HG03097 (cell line): ENCODE measurements around the gene PGD.
"Not testable (repeated sequence)": the region's sequence is repeated elsewhere in the genome, so short reads cannot be mapped to it uniquely, and the experiment has no call there.

ENCODE experiments used
- ATAC-seq: cut with Tn5 transposase; IDR thresholded peaks from one replicate; pipeline ENCODE4 v1.9.1; 2021; ENCODE audit not compliant: unreplicated experiment, low FRiP score

The PGD gene

DNA sequence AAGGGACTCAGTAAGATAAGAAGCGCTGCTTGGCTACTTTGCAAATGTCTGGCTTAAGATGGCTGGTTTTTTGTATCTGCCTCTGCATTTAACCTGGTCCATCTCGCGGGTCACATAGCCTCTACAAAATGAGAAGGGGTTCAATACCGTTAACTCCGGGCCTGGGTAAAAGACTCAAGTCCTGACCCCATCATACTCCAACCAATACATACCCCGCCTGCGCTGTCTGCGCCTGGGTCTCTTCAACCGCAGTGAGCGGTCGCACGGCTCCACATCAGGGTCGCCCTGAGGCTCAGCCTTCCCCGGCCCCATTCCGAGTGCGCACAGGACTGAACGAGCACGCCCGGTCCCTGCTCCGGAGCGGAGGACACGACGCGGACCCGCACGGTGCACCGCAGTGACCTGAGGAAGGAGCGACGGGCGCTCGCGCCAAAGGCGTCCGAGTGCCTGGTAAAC is 558 bp upstream of the PGD start:
- ATAC-seq = no peak

GRCh38 chr1:10399444-10399941 is 629 bp downstream of the PGD start:
- peak; percentile 7 for ATAC-seq

- ATAC-seq = no peak
Observed at GRCh38 chr1:10400013-10400412, 1.1 kb downstream of the PGD start.

GRCh38 chr1:10401281-10401680 is 2.4 kb downstream of the PGD start:
- no peak for ATAC-seq

DNA sequence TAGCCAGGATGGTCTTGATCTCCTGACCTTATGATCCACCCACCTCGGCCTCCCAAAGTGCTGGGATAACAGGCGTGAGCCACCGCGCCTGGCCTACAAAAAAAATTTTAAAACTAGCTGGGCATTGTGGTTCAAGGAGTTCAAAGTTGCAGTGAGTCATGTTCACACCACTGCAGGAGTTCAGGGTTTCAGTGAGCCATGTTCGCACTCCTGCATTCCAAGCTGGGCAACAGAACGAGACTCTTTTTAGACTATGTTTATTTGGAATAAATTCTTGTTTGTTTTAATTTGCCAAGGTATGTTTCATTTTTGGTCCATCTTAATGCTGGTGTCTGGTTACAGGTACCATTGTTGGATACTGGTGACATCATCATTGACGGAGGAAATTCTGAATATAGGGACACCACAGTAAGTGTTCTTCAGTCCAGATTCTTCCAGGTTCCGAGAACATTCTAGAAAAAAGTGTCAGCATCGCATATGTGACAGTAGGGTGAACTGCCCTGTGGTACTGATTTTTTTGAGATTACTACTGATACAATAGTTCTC is 3.9 kb downstream of the PGD start:
- no peak for ATAC-seq

- ATAC-seq = no peak
Observed at GRCh38 chr1:10407201-10407600, 8.3 kb downstream of the PGD start.

DNA sequence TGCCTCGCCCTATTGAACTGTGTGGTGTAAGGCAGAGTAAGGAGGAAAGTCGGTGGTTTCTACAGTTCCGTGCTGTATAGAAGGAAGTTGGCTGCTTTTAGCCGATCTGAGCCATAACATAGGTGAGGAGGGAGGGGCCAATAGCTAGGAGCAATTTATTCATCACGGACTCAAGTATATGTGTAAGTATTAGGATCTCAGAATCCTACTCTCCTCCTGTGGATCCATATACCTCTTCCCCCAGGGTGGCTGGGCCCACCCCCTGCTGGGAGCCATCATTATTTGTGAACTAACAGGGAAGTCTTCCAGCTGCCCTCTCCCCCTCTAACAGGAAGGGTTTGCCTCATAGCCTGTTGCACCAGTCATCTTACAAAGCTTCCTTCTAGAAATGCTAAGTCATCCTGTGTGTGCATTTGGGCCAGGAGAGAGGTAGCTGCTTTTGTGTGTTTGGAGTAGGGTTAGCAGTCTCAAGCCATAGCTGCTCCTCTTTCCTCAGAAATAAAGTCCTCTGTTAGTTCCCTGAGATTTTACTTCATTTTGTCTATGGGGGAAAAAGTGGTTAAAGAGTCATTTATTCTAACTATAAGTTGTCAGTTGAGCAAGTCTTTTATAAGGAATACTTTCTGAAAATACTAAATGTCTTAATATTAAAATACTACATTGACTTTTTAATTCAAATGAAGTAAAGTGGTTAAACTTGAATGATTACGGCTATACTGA is 16.5 kb downstream of the PGD start:
- ATAC-seq = no peak

- ATAC-seq = not testable (repeated sequence)
Observed at GRCh38 chr1:10415967-10416366, 17.1 kb downstream of the PGD start.

DNA sequence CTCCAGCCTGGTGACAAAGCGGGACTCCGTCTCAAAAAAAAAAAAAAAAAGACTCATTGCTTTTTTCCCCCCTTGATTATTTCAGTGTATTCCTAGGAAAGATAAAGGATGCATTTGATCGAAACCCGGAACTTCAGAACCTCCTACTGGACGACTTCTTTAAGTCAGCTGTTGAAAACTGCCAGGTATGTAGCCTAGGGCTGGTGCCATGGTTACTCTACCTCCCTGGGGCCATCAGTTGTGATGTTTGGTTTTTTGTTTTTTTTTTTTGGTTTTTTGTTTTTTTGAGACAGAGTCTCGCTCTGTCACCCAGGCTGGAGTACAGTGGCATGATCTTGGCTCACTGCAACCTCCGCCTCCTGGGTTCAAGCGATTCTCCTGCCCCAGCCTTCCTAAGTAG is 19.9 kb downstream of the PGD start:
- ATAC-seq = not testable (repeated sequence)

DNA sequence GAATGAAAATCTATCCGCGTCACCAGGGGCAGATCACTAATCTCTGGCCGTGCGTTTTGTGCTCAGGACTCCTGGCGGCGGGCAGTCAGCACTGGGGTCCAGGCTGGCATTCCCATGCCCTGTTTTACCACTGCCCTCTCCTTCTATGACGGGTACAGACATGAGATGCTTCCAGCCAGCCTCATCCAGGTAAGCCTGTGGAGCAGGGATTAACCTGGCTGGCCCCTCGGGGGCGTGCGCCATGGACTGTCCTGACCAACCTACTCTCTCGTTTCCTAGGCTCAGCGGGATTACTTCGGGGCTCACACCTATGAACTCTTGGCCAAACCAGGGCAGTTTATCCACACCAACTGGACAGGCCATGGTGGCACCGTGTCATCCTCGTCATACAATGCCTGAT is 20.5 kb downstream of the PGD start:
- ATAC-seq = no peak

DNA sequence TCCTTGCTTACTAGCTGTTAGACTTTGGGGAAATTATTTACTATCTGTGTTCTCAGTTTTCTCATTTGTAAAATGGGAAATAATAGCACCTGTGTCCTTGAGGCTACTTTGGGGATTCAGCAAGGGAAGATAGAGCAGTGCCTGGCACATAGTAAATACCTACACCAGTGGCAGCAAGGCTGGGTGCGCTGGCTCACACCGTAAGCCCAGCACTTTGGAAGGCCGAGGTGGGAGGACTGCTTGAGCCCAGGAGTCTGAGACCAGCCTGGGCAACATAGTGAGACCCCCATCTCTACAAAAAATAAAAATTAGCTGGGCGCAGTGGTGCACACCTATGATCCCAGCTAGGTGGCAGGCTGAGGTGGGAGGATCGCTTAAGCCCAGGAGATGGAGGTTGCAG is 22.8 kb downstream of the PGD start:
- ATAC-seq = no peak

DNA sequence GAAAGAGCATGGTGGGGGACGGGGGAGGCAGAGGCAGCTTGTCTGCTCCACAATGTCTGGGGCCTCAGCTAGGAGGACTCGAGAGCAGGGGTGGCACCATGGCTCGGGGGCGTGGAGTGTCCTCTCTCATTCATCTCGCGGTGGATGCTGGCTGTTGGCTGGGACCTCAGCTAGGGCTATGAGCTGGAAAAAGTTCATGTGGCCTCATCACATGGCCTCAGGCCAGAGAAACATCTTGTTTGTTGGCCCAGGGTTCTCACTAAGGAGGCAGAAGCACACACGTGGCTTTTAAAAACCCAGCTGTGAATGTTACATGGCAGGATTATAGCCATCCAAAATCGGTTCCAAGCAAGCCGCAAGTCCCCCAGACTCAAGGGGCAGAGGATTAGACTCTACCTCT is 25.2 kb downstream of the PGD start:
- ATAC-seq = no peak

DNA sequence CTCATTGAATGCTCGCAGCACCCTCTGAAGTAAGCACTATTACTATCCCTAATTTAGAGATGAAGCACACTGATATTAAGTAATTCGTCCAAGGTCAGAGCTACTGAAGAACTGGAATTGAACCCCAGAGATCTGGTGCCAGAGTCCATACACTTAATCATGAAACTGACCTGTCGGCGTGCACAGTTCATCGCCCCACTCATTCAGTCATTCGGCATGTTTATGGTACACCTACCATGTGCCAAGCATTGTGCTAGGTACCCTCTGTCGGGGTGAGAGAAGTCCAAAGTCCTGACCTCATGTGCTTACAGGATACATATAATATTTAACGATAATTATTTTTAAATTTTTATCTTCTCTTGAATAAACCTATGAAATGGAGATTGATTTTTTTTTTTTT is 25.8 kb downstream of the PGD start:
- no peak for ATAC-seq

DNA sequence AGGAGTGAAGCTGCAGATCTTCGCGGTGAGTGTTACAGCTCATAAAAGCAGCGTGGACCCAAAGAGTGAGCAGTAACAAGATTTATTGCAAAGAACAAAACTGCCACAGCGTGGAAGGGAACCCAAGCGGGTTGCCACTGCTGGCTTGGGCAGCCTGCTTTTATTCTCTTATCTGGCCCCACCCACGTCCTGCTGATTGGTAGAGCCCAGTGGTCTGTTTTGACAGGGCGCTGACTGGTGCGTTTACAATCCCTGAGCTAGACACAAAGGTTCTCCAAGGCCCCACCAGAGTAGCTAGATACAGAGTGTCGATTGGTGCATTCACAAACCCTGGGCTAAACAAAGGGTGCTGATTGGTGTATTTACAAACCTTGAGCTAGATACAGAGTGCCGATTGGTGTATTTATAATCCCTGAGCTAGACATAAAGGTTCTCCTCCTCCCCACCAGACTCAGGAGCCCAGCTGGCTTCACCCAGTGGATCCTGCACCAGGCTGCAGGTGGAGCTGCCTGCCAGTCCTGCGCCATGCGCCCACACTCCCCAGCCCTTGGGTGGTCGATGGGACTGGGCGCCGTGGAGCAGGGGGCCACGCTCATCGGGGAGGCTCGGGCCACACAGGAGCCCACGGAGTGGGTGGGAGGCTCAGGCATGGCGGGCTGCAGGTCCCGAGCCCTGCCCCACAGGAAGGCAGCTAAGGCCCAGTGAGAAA is 27.1 kb downstream of the PGD start:
- not testable (repeated sequence) for ATAC-seq

DNA sequence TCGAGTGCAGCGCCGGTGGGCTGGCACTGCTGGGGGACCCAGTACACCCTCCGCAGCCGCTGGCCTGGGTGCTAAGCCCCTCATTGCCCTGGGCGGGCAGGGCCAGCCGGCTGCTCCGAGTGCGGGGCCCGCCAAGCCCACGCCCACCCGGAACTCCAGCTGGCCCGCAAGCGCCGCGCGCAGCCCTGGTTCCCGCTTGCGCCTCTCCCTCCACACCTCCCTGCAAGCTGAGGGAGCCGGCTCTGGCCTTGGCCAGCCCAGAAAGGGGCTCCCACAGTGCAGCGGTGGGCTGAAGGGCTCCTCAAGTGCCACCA is 27.6 kb downstream of the PGD start:
- ATAC-seq = not testable (repeated sequence)

DNA sequence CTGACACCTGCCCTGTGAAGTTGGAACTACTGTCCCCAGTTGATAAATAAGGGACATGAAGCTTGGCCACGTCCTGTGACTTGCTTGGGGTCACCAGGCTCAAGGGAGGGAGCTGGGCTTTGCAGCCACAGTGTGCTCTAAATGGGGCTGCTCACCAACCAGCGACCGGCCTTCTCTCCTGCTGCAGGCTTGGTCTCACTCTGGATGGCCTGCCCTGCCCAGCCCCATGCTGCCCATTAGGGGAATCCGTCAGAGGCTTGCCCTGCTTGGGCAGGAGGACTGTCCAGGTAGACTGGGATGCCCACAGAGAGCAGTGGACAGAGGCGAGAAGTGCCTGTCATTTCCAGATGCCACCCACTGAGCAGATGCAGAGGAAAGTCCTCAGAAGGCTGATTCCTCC is 30.1 kb downstream of the PGD start:
- no peak for ATAC-seq

- peak; percentile 21 for ATAC-seq
Observed at GRCh38 chr1:10429868-10430215, 31.0 kb downstream of the PGD start.

- peak; percentile 74 for ATAC-seq
Observed at GRCh38 chr1:10430216-10431069, 31.6 kb downstream of the PGD start, which contains the start of gene CENPS. TSS of gene CENPS (plus strand) at chr1:10430433. CDS start at chr1:10430518, 85 bp downstream.

DNA sequence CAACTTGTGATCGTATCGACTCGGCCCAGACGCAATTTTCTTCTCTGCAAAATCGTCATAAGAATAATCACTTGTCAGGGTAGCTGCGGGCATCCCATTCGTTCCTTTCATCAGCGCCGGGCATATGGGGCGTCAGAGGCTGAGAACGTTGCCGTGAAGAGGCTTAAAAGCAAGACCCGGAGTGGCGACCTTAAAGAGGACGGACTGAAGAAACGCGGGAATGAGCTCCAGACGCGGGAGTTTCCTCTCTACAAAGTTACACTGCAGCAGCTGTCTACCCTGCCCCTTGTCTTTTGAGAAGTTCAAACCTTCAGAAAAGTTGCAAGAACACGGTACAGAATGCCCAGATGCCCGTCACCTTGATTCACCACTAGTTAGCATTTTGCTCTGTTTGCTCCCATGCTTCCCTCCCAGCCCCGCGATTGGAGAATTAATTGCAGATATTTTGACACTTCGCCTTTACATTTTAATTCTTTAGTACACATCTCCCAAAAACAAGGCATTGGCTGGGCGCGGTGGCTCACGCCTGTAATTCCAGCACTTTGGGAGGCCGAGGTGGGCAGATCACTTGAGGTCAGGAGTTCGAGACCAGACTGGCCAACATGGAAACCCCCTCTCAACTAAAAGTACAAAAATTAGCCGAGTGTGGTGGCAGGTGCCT is 32.3 kb downstream of the PGD start:
- ATAC-seq = no peak

DNA sequence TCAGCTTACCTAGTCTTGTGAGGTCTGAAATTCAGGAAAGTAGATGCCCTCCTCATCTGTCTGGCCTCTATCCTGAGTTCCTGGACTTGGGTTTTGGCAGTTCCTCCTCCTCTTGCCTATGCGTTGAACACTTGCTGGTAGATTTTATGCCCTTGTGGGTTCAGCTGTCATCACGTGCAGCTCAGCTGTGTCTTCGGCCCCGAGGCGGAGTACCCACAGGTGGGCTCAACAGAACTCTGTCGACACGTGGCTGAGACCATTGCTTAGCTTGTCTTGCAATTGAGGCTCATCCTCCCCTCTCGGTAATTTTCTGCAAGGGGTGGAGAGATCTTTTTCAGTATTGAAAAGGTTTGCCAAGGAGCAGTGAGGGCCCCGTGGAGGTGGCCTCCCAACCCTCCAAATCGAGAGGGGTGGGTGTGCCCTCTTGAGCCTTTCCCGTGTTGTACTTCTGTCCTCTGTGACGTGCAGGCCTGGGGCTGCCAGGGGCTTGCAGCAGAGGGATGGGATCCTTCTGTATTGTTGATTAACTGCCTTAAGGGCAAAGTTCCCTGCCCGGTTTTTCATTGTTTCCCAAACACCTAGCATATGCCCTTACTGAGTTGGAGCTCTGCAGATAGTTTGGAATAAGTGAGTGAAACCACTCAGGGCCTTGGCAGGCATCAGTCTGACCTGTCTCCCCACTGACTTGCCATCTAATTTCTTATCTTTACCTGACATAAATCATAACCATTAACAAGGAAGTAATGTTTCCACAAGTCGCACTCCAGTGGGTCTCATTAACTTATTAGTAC is 34.2 kb downstream of the PGD start:
- no peak for ATAC-seq
